Measurements from ENCODE around the gene ANGPT4. TPM values are rescaled to one million over a fixed set of nuclear protein-coding genes. Genes with fewer than 3 reads are reported as not detected.
A peak's percentile ranks its signal among the peaks of the same experiment; 100 is the strongest.

The ANGPT4 gene
- 0.08 TPM for total RNA-seq

- ATAC-seq: no peak
Observed at GRCh38 chr20:916125-916799, at the start of gene ANGPT4. Gene ANGPT4 (minus strand): TSS chr20:916334. CDS start chr20:916214, 120 bp downstream.

GRCh38 chr20:963795-964194, 47.7 kb upstream of the ANGPT4 start:
- no peak for ATAC-seq

- no peak for ATAC-seq
Observed at GRCh38 chr20:962683-963082, 46.5 kb upstream of the ANGPT4 start.

- no peak for ATAC-seq
Observed at GRCh38 chr20:962223-962622, 46.1 kb upstream of the ANGPT4 start.

GRCh38 chr20:961768-962167, 45.6 kb upstream of the ANGPT4 start:
- no peak for ATAC-seq

GRCh38 chr20:959996-960615, 44.0 kb upstream of the ANGPT4 start:
- no peak for ATAC-seq

- no peak for ATAC-seq
Observed at GRCh38 chr20:958936-959815, 43.0 kb upstream of the ANGPT4 start.

- ATAC-seq: no peak
Observed at GRCh38 chr20:957544-957943, 41.4 kb upstream of the ANGPT4 start.

- ATAC-seq: peak; percentile 74
Observed at GRCh38 chr20:956330-956951, 40.3 kb upstream of the ANGPT4 start.

- ATAC-seq: no peak
Observed at GRCh38 chr20:955656-956055, 39.5 kb upstream of the ANGPT4 start.

GRCh38 chr20:955111-955510, 39.0 kb upstream of the ANGPT4 start:
- ATAC-seq: no peak

- no peak for ATAC-seq
Observed at GRCh38 chr20:953742-954141, 37.6 kb upstream of the ANGPT4 start.

GRCh38 chr20:952196-952795, 36.2 kb upstream of the ANGPT4 start:
- ATAC-seq: no peak

GRCh38 chr20:951384-952169, 35.4 kb upstream of the ANGPT4 start:
- ATAC-seq: no peak

- ATAC-seq: no peak
Observed at GRCh38 chr20:949717-950116, 33.6 kb upstream of the ANGPT4 start.

GRCh38 chr20:946826-947225, 30.7 kb upstream of the ANGPT4 start:
- no peak for ATAC-seq

GRCh38 chr20:945841-946240, 29.7 kb upstream of the ANGPT4 start:
- ATAC-seq: no peak

- no peak for ATAC-seq
Observed at GRCh38 chr20:944774-945410, 28.8 kb upstream of the ANGPT4 start.

GRCh38 chr20:944148-944547, 28.0 kb upstream of the ANGPT4 start:
- no peak for ATAC-seq

GRCh38 chr20:942611-943010, 26.5 kb upstream of the ANGPT4 start:
- ATAC-seq: no peak

- ATAC-seq: no peak
Observed at GRCh38 chr20:940926-941325, 24.8 kb upstream of the ANGPT4 start.

Measured in esophagus mucosa (tissue), 1 donor.